Neural cell (in vitro differentiated cells): ENCODE measurements around the gene ADTRP. TPM values are rescaled to one million over a fixed set of nuclear protein-coding genes. Genes with fewer than 3 reads are reported as not detected.

Source experiments
- H2AFZ ChIP-seq: fragments of 200-600, 300-800 bp; sonication (generic), shearing (Covaris generic); 2 replicates; pipeline ENCODE4 v1.6.0; 2014; ENCODE audit warnings: low read depth, mild to moderate bottlenecking, antibody characterized with exemption, low read length, moderate library complexity
- H3F3A ChIP-seq: fragments of 200-600 bp; shearing (Covaris generic); 2 replicates; pipeline ENCODE4 v1.6.1; 2016; ENCODE audit warnings: mild to moderate bottlenecking, moderate library complexity, mixed read lengths, antibody characterized with exemption, low read length; ENCODE audit not compliant: insufficient read depth, poor library complexity, severe bottlenecking
- H3K27ac ChIP-seq: fragments of 200-600, 300-800 bp; sonication (generic), shearing (Covaris generic); 2 replicates; pipeline ENCODE4 v1.5.1; 2014; ENCODE audit warnings: mild to moderate bottlenecking, low read length, moderate library complexity
- H3K27me3 ChIP-seq: fragments of 300-800, 200-600 bp; sonication (generic), shearing (Covaris generic); 2 replicates; pipeline ENCODE4 v1.6.0; 2014; ENCODE audit warnings: mild to moderate bottlenecking, low read depth, low read length, moderate library complexity; ENCODE audit not compliant: insufficient read depth
- H3K36me3 ChIP-seq: fragments of 300-800, 200-600 bp; sonication (generic), shearing (Covaris generic); 2 replicates; pipeline ENCODE4 v1.5.1; 2014; ENCODE audit warnings: mild to moderate bottlenecking, antibody characterized with exemption, low read length, moderate library complexity; ENCODE audit not compliant: insufficient read depth
- H3K4me2 ChIP-seq: fragments of 300-800, 200-600 bp; sonication (generic), shearing (Covaris generic); 2 replicates; pipeline ENCODE4 v1.6.0; 2014; ENCODE audit warnings: mild to moderate bottlenecking, low read length
- H3K4me3 ChIP-seq: fragments of 300-800, 200-600 bp; sonication (generic), shearing (Covaris generic); 2 replicates; pipeline ENCODE4 v1.5.1; 2014; ENCODE audit warnings: mild to moderate bottlenecking, low read length, moderate library complexity
- H3K79me2 ChIP-seq: fragments of 200-600 bp; shearing (Covaris generic); replicated peaks from 2 replicates; pipeline ENCODE4 v1.6.0; 2014; ENCODE audit warnings: mild to moderate bottlenecking, low read length, moderate library complexity; ENCODE audit not compliant: insufficient read depth
- H3K9ac ChIP-seq: fragments of 300-800, 200-600 bp; sonication (generic), shearing (Covaris generic); 2 replicates; pipeline ENCODE4 v1.6.1; 2016; ENCODE audit warnings: mild to moderate bottlenecking, low read length, mixed read lengths
- H3K9me2 ChIP-seq: fragments of 200-600 bp; shearing (Covaris generic); 2 replicates; pipeline ENCODE4 v1.6.1; 2016; ENCODE audit warnings: mild to moderate bottlenecking, low read length, mixed read lengths; ENCODE audit not compliant: insufficient read depth
- H3K9me3 ChIP-seq: fragments of 200-600, 300-800 bp; sonication (generic), shearing (Covaris generic); 2 replicates; pipeline ENCODE4 v1.6.1; 2016; ENCODE audit warnings: mild to moderate bottlenecking, mixed run types, low read length, moderate library complexity, mixed read lengths
- H4K20me1 ChIP-seq: fragments of 200-600 bp; shearing (Covaris generic); 2 replicates; pipeline ENCODE4 v1.6.1; 2016; ENCODE audit warnings: mild to moderate bottlenecking, mixed run types; ENCODE audit not compliant: insufficient read depth
- EP300 ChIP-seq: fragments of 450-650 bp; conservative IDR thresholded peaks from 2 replicates; pipeline ENCODE4 v1.6.1; 2014; ENCODE audit warnings: antibody characterized with exemption, mild to moderate bottlenecking, moderate library complexity; ENCODE audit not compliant: poor library complexity, severe bottlenecking
- EZH2 ChIP-seq: fragments of 200-600, 300-800 bp; shearing (Covaris generic), sonication (generic); IDR thresholded peaks from 2 replicates; pipeline ENCODE4 v1.6.1; 2014; ENCODE audit warnings: antibody characterized with exemption, low read length, borderline replicate concordance, mild to moderate bottlenecking; ENCODE audit not compliant: insufficient read depth, poor library complexity, severe bottlenecking
- MXI1 ChIP-seq: fragments of 450-650 bp; conservative IDR thresholded peaks from 2 replicates; pipeline ENCODE4 v1.6.1; 2014; ENCODE audit warnings: antibody characterized with exemption, mild to moderate bottlenecking; ENCODE audit not compliant: poor library complexity, severe bottlenecking
- POLR2AphosphoS5 ChIP-seq: IDR thresholded peaks from 2 replicates; pipeline ENCODE4 v1.6.1; 2012
- RAD21 ChIP-seq: fragments of 450-650 bp; conservative IDR thresholded peaks from 2 replicates; pipeline ENCODE4 v1.6.1; 2014; ENCODE audit warnings: antibody characterized with exemption, mild to moderate bottlenecking, moderate library complexity
- SMC3 ChIP-seq: fragments of 450-650 bp; conservative IDR thresholded peaks from 2 replicates; pipeline ENCODE4 v1.6.1; 2014; ENCODE audit warnings: antibody characterized with exemption, mild to moderate bottlenecking, moderate library complexity; ENCODE audit not compliant: poor library complexity
- TAF1 ChIP-seq: IDR thresholded peaks from 2 replicates; pipeline ENCODE4 v1.6.1; 2012; ENCODE audit warnings: low read depth
- polyA plus RNA-seq: library from polyadenylated mRNA; depleted of rRNA; stranded (reverse); fragments of >200 nt; gene quantifications from 2 replicates; pipeline ENCODE4 v1.2.3, GENCODE V29; 2014
- TF ChIP-seq, protein P1 (sequence below): fragments of 450-650 bp; IDR thresholded peaks from 2 replicates; pipeline ENCODE4 v1.5.1; 2014; ENCODE audit warnings: antibody characterized with exemption, mild to moderate bottlenecking, moderate library complexity; ENCODE audit not compliant: poor library complexity, severe bottlenecking
- TF ChIP-seq, protein P2 (sequence below): IDR thresholded peaks from 2 replicates; pipeline ENCODE4 v1.6.1; 2012; ENCODE audit warnings: borderline replicate concordance

The ADTRP gene
- polyA plus RNA-seq, 1 donor from 2014 or later, result not detected

DNA sequence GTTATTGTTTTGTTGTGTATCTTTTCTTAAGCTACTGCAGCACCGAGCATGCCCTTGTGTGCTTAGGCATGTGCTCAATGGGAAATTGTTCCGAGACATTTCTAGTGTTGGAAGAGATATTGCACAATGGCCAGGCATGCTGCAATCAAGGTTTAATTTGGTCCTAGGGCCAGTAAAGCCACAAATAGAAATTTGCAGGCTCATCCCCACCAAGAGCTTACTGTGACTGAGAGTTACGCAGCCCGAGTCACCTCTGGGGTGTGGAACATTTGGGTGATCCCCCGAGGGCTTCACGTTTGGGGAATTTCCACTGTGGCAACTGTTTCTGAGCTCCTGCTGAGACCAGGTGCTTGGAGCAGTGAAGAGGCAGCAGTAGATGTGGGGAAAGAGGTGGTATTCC lies 65.8 kb downstream of the ADTRP start:
- no peak overlapping the region for H2AFZ ChIP-seq
- no peaks in the 10 kb centered on the region for H3K27me3 ChIP-seq
- H3K79me2 ChIP-seq, result no peaks in the 10 kb centered on the region
- no peaks in the 10 kb centered on the region for H3K36me3 ChIP-seq
- H4K20me1 ChIP-seq, result no peaks in the 10 kb centered on the region
- H3K27ac ChIP-seq, result no peak overlapping the region
- no peaks in the 10 kb centered on the region for H3F3A ChIP-seq
- H3K9me3 ChIP-seq, result no peaks in the 10 kb centered on the region
- H3K9me2 ChIP-seq, result no peaks in the 10 kb centered on the region
- H3K9ac ChIP-seq, result no peak overlapping the region
- no peak overlapping the region for H3K4me2 ChIP-seq
- H3K4me3 ChIP-seq, result no peak overlapping the region
- no peak for TF ChIP-seq POLR2AphosphoS5
- TF ChIP-seq, protein P1, sequence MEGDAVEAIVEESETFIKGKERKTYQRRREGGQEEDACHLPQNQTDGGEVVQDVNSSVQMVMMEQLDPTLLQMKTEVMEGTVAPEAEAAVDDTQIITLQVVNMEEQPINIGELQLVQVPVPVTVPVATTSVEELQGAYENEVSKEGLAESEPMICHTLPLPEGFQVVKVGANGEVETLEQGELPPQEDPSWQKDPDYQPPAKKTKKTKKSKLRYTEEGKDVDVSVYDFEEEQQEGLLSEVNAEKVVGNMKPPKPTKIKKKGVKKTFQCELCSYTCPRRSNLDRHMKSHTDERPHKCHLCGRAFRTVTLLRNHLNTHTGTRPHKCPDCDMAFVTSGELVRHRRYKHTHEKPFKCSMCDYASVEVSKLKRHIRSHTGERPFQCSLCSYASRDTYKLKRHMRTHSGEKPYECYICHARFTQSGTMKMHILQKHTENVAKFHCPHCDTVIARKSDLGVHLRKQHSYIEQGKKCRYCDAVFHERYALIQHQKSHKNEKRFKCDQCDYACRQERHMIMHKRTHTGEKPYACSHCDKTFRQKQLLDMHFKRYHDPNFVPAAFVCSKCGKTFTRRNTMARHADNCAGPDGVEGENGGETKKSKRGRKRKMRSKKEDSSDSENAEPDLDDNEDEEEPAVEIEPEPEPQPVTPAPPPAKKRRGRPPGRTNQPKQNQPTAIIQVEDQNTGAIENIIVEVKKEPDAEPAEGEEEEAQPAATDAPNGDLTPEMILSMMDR, result no peak
- no peak for TF ChIP-seq EZH2
- no peak for TF ChIP-seq SMC3
- no peak for TF ChIP-seq RAD21
- no peak for TF ChIP-seq EP300
- TF ChIP-seq MXI1, result no peak
- no peak for TF ChIP-seq TAF1
- TF ChIP-seq, protein P2, sequence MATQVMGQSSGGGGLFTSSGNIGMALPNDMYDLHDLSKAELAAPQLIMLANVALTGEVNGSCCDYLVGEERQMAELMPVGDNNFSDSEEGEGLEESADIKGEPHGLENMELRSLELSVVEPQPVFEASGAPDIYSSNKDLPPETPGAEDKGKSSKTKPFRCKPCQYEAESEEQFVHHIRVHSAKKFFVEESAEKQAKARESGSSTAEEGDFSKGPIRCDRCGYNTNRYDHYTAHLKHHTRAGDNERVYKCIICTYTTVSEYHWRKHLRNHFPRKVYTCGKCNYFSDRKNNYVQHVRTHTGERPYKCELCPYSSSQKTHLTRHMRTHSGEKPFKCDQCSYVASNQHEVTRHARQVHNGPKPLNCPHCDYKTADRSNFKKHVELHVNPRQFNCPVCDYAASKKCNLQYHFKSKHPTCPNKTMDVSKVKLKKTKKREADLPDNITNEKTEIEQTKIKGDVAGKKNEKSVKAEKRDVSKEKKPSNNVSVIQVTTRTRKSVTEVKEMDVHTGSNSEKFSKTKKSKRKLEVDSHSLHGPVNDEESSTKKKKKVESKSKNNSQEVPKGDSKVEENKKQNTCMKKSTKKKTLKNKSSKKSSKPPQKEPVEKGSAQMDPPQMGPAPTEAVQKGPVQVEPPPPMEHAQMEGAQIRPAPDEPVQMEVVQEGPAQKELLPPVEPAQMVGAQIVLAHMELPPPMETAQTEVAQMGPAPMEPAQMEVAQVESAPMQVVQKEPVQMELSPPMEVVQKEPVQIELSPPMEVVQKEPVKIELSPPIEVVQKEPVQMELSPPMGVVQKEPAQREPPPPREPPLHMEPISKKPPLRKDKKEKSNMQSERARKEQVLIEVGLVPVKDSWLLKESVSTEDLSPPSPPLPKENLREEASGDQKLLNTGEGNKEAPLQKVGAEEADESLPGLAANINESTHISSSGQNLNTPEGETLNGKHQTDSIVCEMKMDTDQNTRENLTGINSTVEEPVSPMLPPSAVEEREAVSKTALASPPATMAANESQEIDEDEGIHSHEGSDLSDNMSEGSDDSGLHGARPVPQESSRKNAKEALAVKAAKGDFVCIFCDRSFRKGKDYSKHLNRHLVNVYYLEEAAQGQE, result no peak

DNA sequence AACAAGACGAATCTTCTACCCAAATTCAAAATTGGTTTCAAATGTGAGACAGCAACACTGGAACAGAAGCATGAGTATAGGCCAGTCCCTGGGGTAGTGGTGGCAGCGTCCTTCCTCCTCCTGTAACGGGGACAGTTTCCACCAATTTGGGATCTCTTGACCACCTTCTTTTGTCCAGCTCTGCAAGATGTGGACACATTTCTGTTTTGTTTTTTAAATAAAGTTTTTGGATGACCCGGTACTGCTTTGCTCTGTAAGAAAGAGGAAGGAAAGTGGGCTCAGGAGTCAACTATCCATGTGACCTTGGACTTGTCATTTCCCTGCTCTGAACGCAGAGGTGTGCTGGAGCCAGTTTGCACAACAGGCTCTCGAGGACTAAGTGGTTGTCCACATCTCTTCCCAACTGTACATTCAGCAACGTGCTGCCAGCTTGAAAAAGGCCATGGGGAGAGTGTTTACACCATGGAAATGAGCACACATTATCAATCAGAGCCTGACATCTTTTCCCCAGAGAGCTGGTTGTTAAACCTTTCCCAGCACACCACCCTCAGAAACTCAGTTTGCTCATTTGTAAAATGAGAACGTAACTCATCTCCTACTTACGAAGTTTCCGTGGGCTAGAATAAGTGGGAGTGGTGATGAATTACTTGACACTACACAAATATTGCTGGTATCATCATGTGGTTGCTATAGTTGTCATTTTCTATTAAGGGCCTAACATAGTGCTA lies 66.5 kb downstream of the ADTRP start:
- Histone ChIP-seq H3K27me3 (no peaks in the 10 kb centered on the region), H3K9me3 (no peaks in the 10 kb centered on the region), H3K27ac (no peak overlapping the region), H2AFZ (no peak overlapping the region), H4K20me1 (no peaks in the 10 kb centered on the region), H3K9me2 (no peaks in the 10 kb centered on the region), H3K79me2 (no peaks in the 10 kb centered on the region), H3K9ac (no peak overlapping the region), H3K4me2 (no peak overlapping the region), H3K4me3 (no peak overlapping the region), H3F3A (no peaks in the 10 kb centered on the region), H3K36me3 (no peaks in the 10 kb centered on the region)
- no peak for TF ChIP-seq EP300
- no peak for TF ChIP-seq POLR2AphosphoS5
